ENCODE results near the gene CROCC2.

DNA sequence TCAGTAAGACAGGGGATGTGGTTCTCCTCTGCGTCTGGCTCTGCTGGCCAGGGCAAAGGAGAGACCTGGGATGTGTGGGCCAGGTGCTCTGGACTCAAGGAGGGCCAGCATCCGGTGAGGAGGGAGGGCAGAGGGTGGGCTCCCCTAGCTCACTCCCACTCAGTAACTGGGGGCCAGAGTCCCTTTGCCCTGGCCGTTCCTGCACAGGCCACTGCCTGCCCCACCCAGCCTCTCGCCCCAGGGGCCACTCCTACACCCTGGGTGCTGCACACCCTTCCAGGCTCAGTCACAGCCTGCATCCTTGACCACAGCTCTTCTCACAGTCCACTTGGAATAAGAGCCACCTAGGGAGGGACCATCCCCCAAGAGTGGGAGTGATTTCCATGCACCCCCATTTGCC is 133.3 kb downstream of the CROCC2 start:
- TF ChIP-seq, protein P1, sequence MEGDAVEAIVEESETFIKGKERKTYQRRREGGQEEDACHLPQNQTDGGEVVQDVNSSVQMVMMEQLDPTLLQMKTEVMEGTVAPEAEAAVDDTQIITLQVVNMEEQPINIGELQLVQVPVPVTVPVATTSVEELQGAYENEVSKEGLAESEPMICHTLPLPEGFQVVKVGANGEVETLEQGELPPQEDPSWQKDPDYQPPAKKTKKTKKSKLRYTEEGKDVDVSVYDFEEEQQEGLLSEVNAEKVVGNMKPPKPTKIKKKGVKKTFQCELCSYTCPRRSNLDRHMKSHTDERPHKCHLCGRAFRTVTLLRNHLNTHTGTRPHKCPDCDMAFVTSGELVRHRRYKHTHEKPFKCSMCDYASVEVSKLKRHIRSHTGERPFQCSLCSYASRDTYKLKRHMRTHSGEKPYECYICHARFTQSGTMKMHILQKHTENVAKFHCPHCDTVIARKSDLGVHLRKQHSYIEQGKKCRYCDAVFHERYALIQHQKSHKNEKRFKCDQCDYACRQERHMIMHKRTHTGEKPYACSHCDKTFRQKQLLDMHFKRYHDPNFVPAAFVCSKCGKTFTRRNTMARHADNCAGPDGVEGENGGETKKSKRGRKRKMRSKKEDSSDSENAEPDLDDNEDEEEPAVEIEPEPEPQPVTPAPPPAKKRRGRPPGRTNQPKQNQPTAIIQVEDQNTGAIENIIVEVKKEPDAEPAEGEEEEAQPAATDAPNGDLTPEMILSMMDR (conservative IDR thresholded peaks at IDR 0.05): no peak
- no peak for TF ChIP-seq ZFX (IDR thresholded peaks at IDR 0.05)
